ENCODE results near the gene PRKAB1.
"Not testable (repeated sequence)": the region's sequence is repeated elsewhere in the genome, so short reads cannot be mapped to it uniquely, and the experiment has no call there.

PRKAB1 gene, protein sequence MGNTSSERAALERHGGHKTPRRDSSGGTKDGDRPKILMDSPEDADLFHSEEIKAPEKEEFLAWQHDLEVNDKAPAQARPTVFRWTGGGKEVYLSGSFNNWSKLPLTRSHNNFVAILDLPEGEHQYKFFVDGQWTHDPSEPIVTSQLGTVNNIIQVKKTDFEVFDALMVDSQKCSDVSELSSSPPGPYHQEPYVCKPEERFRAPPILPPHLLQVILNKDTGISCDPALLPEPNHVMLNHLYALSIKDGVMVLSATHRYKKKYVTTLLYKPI

DNA sequence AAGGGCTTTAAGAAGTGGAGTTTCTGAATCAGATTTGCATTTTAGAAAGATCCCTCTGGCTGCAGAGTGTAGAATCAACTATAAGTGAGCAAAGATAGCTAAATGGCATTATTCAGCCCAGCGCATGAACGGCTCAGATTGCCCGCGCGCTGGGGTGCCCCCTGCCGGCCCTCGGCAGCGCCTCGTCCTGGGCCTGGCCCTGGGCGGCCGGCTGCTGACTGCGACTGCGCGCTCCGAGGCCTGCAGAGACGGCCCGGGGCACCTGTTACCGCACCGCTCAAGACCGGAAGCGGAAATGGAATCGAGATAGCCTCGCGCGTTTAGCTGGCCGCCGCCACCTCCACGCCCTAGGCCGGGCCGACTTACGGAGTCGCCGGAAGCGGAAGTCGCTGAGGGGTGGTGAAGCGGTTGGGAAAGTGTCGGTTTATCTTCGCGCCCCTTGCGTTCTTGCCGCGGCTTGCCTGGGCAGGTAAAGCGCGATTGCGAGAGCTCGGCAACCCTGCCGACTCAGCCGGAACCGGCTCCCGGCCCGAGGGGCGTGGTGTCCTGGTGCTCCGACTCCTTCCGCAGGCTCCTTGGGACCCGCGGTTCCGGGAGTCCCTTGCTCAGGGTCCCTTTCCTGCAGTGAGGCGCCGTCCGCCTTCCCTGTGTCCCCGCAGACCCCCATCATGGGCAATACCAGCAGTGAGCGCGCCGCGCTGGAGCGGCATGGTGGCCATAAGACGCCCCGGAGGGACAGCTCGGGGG lies at the start of gene PRKAB1:
TSS of gene PRKAB1 (plus strand) at position 557 of the 747 bp plus-strand sequence. CDS start at position 669, 112 bp downstream.
- peak; percentile 93 to 96 for DNase-seq

DNA sequence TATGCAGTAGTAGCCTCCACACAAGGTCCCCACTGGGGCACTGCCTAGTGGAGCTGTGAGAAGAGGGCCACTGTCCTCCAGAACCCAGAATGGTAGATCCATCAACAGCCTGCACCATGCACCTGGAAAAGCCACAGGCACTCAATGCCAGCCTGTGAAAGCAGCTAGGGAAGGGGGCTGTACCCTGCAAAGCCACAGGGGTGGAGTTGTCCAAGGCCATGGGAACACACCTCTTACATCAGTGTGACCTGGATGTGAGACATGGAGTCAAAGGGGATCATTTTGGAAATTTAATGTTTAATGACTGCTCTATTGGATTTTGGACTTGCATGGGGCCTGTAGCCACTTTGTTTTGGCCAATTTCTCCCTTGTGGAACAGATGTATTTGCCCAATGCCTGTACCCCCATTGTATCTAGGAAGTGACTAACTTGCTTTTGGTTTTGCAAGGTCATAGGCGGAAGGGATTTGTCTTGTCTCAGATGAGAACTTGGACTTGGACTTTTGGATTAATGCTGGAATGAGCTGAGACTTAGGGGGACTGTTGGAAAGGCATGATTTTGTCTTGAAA lies 49.5 kb upstream of the PRKAB1 start:
- DNase-seq: not testable (repeated sequence)

DNA sequence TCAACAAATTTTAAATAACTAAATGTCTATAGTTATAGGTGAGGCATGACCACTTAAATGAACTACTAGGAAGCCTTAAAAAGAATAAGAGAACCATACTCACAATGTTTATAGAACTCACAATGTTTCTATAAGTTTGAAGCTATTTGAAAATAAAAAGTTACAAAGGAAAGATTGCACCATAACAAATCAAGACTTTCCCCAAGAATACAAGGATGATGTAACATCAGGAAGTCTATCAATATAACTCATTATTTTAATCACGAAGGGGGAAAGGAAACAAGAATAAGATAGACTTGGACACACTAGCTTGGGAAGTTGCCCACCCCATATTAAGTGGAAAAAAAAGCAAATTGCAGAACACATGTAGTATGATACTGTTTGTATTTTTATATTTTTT lies 47.4 kb upstream of the PRKAB1 start:
- DNase-seq: no peak

DNA sequence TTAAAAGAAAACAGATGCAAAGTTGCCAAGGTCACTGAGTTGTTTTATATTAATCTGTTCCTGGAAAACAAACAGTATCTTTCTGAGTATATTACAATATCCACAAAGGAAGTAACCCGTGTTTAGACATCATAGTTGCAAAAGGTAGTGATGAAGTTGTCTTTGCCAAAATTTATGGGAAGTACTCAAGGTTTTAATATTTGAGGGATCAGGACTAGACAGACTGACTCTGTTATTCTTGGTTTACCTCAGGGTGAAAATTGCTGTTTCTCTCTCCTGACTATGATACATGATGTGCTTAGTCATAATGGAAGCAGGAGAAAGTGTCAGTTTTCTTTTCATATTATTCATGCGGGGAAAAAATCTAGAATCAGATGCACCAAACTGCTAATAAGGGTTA lies 46.1 kb upstream of the PRKAB1 start:
- DNase-seq: no peak

DNA sequence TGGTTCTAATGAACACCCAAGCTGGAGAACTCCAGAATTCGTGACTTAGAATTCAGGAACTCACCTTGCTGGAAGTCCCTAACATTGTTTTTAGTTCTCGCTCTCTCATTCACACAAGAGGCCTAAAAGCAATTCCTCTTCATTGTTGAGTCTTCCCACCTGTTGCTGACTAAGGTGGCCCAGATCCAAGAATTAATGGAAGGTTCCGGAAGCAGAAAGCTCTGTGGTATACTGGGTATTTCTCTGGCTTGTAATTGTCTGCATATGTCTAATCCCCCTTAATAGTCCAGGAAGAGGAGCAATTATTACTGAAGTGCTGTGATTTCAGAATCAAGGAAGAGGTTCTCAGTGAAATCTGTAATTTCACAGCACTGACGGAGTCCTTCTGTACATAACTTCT lies 43.0 kb upstream of the PRKAB1 start:
- peak; percentile 74 to 75 for DNase-seq

DNA sequence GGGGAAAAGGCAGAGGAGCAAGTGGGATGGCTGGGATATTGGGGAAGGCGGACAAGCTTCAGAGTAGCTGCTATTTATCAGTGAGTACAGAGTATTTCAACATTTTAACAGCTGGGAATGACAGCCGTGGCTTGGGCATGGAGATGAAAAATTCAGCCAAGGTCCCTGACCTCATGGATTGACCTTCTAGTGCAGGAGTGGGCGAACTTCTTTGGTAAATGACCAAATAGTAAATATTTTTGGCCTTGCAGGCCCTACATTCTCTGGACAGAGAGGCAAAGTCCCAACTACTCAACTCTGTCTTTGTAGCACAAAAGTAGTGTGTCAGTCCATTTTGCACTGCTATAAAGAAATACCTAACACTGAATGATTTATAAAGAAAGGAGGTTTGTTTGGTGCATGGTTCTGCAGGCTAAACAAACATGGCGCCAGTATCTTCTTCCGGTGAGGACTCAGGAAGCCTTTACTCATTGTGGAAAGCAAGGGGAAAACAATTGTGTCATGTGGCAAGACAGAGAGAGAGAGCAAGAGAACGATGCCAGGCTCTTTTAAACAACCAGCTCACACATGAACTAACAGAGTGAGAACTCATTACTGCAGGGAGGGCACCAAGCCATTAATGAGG lies 40.8 kb upstream of the PRKAB1 start:
- DNase-seq: no peak

DNA sequence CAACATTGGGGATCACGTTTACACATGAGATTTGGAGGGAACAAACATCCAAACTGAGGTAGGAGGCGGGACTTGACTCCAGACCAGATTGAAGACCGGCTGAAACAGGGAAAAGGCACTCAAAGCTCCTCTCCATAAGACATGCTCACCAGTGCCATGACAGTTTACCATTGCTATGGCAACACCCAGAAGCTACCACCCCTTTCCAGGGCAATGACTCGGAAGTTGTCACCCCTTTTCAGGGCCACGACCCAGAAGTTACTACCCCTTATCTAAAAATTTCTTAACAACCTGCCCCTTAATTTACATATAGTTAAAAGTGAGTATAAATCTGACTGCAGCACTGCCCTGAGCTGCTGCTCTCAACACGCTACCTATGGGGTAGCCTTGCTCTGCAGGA lies 40.2 kb upstream of the PRKAB1 start:
- DNase-seq: no peak

DNA sequence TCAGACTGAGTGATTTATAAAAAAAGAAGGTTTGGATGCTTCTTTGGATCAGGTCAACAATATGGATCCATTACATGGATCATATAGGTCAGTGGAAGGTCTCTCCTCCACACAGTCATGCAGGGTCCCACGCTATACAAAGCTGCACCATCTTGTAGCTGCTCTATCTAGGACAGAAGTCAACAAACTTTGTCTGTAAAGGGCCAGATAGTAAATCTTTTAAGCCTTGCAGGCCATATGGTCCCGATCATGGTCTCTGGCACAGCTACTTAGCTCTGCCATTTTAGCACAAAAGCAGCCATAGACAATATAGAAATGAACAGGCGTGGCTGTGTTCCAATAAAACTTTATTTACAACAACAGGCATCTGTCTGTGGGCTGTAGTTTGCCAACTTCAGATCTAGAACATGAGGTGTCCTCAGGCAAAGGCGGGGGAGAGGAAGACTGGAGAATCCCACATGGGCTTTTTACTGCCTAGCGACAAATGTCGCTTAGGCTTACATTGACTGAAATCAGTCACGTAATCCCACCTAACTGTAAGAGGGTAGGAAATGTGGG lies 37.6 kb upstream of the PRKAB1 start:
- DNase-seq: peak in 1 of 2 experiments; percentile 57

DNA sequence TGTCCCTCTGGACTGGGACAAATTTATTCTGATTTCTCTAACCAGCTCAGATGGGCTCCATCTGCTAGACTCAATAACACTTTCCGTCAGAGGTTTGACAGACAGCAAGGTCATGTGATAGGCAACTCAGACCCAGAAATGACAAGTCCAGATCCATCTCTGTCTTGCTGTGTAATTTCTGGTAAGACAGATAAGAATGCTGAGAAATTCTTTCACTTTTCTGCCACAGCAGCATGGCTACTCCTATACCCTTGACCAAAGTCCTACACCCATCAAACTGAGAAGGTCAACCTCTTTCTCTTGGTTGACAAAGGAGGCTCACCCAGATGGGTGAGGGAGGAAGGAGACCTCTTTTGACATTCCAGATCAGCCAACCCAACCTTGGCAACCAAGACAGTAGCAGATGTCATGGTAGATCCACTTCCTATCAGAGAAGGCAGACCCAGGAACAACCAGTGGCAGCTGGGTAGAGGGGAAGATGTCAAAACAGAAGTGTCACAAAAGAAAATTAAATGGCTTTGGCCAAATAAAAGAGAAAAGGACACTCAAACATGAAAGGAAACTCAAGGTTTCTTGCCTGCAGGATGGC lies 36.9 kb upstream of the PRKAB1 start:
- DNase-seq: no peak

DNA sequence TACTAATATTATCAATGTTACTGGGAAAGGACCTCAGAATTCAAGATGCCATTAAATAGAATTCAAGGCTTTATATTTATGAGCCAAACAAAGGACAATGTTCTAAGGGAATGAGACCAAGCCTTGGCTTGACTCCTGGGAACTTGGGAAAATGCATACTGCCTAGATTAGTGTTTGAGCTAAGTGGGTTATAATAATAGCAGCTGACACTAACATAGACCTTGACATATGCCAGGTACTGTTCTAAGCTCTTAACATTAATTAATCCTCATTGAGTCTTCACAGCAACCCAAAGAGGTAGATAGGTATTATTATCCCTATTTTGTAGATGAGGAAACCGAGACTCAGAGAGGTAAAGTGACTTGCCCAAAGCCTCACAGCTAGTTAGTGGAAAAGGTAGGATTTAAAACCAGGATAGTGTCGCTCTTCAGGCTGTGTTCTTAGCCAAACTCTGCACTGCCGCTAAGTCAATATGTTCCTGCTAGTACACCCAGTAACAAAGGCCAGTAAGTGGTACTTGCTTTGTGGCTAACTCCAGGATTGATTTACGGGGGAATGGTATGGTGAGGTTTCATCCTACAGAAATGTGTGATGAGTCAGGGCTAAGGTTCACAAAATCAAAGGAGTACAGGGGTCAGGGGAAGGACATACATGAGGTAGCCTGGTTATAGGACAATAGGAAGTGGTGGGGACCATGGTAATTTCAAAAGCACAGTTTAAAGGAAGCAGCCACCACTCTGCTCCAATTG lies 35.8 kb upstream of the PRKAB1 start:
- DNase-seq: peak in 1 of 2 experiments; percentile 35

DNA sequence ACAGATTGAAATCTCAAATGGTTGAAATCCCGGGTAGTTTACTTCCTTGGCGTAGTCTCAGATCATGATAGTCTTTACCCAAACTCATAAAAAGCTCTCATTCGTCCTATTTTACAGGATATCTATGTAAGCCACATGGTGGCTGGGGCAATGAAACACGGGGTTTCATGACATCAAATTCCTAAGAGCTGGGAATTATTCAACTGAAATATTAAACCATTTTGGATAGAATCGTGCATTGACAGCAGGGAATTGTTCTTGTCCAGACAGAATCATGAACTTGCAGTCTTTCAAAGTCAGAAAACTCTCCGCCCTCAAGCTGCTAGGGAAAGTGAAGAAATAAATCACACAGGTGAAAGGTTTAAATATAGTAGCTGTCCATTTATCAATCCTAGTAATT lies 33.2 kb upstream of the PRKAB1 start:
- DNase-seq: no peak

DNA sequence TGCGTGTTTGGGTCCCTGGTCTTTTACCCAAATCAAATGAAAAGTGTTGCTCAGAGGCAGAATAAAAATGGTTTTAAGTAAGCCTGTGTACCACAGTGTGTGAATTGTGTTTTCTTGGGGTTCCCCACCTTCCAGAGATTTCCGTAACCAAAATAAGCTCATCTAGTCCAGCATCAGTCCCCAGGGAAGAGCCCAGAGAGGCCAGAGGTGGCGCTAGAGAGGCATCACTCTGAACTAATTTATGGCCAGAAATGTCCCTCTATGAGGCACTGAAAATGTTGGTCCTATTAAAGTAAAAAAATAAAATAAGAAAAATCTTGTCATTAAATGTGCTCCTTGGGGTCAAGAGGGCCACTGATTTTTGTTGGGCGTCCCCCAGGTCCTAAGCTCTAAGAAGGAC lies 24.9 kb upstream of the PRKAB1 start:
- no peak for DNase-seq

DNA sequence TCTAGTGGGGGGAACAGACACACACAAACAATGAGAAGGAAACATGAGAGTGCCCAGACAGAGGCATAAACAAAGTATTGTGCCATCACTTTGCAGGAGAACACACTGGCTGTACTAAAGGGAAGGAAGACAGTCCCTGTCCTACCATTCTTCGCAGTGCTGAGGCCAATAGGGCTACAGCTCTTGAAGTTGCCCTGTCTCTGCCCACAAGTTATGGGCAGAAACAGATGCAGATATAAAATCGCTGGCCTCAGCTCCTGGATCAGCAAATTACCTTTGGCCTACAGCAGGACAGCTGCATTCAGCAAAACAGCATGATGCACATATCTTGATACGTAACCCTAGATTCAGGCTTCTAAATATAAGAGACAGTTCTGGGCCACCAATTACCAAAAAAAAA lies 23.0 kb upstream of the PRKAB1 start:
- no peak for DNase-seq

DNA sequence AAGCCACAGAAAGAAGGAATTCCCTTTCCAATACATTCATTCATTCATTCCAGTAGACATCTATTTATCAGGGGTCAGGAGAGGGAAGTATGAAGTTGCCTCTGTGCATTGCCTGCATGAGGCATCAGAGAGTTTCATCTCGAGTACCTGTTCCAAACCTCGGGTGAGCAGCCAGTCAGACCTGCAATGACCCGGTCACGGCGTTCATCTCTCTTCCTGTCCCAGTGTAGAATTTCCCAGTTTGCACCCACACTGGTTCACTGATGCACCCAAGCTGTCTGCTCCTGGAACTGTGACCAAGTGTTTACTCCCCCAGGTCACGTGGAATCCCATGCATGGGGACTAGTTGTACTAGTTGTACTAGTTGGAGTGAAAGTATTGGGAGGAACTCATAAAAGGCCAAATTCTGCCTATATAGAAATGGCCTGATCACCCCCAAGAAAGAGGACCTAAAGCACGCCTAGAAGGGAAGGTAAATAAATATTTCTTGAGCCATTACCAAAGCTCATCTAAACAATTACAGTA lies 22.3 kb upstream of the PRKAB1 start:
- no peak for DNase-seq

DNA sequence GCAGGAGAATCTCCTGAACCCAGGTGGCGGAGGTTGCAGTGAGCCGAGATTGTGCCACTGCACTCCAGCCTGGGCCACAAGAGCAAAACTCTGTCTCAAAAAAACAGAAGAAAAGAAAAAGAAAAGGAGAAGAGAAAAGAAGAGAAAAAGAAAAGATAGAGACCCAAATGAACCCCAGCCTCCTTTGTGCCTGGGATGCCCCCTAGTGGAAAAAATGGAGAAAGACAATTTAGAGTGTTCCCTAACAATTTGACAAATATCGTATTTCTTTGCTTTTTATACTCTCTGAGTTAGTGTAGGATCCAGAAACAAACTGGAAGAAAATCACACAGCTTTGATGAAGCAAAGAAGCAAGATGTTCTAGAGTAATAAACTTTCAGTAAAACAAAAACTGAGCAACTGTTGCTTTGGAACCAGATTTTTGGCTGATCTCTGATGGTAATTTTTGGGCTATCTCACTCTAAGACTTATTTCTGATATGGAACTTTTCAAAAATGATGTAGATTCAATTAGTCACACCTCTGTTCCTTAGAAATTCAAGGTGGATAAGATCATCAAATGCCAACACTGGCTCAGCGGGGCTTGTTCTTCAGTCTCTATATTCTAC lies 18.6 kb upstream of the PRKAB1 start:
- DNase-seq: no peak

DNA sequence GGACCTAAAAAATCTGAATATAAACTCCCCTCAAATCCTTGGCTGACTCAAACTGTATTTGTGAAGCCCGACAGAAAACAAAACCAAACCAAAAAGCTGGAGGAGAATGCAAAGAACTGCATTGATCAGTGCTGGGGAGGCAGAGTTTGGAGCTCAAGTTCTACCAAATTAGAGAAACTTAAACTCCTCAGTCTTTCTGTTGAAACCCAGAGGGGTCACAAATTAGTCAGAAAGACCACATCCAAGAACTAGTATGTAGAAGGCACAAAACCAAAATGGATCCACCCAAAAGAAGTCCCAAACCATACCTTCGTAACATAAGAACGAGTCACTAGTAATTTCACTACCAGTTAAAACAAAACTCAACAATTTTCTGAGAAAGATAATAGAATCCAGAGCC lies 15.3 kb upstream of the PRKAB1 start:
- no peak for DNase-seq

DNA sequence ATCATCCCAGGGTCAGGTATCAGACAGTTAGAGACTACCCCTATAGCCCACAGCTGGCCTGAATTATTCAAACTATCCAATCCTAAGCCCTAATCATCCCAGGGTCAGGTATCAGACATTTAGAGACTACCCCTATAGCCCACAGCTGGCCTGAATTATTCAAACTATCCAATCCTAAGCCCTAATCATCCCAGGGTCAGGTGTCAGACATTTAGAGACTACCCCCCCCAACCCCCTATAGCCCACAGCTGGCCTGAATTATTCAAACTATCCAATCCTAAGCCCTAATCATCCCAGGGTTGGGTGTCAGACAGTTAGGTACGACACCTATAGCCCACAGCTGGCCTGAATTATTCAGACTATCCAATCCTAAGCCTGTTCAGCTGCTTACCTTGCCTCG lies 10.9 kb upstream of the PRKAB1 start:
- DNase-seq: not testable (repeated sequence)

DNA sequence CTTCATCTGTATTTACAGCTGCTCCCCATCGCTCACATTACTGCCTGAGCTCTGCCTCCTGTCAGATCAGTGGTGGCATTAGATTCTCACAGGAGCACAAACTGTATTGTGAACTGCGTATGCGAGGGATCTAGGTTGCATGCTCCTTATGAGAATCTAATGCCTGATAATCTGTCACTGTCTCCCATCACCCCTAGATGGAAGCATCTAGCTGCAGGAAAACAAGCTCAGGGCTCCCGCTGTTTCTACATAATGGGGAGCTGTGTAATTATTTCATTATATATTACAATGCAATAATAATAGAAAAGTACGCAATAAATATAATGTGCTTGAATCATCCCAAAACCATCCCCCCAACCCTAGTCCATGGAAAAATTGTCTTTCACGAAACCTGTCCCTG lies 9.8 kb upstream of the PRKAB1 start:
- peak in 1 of 2 experiments; percentile 40 for DNase-seq

DNA sequence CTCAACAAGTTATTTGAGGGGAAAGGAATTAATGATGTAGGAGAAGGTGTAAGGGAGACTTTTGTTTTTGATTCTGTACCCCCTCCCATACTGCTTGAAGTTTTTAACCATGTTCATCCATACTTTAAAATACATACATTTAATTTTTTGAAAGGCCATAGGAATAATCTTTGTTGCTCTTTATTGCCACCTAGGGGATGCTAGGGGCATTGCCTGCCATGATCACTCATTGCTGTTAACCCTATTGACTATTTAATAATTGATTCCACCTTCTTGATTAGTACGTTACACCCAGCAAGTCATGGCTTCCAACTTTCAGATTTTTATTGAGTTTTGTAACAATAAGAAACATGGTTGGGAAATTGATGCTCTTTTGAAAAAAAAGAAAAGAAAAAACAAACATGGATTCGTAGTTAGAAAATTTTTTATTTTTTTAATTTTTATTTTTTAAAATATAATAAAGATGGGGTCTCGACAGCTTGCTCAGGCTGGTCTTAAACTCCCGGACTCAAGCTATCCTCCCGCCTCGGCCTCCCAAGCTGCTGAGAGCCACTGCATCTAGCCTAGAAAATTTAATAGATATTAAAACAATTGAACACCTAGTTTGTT lies 8.5 kb upstream of the PRKAB1 start:
- peak in 1 of 2 experiments; percentile 20 for DNase-seq

DNA sequence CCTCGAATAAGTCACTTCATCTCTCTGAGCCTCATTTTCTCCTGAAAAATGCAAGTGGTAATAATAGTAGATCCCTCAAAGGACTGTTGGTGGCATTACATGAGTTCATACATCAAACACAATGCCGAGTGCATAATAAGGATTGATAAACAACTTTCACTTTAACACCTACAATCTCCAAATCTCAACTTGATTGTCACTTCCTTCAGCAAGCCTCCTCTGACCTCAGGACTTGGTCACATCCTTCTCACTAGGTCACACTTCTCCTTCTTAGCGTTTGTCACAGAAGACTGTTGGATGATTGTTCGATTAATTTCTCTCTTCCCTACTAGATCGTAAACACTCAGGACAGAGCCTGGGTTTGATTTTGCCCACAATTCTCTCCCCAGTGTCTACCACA lies 7.9 kb upstream of the PRKAB1 start:
- DNase-seq: no peak

DNA sequence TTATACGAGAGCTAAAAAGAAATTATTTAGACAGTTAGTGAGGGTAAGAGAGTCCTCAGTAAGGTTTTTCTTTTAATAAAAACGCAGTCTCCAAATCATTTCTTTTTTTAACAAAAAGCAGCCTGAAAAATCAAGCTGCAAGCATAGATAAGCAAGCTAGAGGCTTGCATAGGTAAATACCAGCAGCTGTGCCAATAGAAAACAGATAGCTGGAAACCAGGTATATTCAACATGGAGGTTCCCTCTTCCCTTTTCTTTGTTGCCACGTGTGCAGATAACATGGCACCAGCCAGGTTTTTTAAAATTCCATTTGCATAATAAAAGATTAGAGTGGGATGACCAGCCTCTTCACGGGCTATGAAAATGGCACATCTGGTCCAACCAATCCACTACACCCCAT lies 6.1 kb upstream of the PRKAB1 start:
- DNase-seq: peak in 1 of 2 experiments; percentile 23
